Left lung (tissue), 10 donors: ENCODE measurements around the gene DOK7. TPM values are rescaled to one million over a fixed set of nuclear protein-coding genes. Genes with fewer than 3 reads are reported as not detected.
A peak's percentile ranks its signal among the peaks of the same experiment; 100 is the strongest.

Experiments
- ATAC-seq: fragments of 200-7000 bp; cut with Tn5 transposase; one replicate; pipeline ENCODE4 v1.9.1; 2020; ENCODE audit warnings: moderate library complexity
- DNase-seq, 4 donors: peaks; one replicate each; pipeline ENCODE4 v3.0.0-alpha.2; 2013 to 2020
- H3K27ac ChIP-seq, 2 donors: fragments of 200-600 bp; sonication (generic) in 1 of 2; one replicate each; pipeline versions ENCODE4 v1.5.0 to v1.8.0; 2020 to 2021
- H3K27me3 ChIP-seq, 2 donors: fragments of 200-600 bp; sonication (generic) in 1 of 2; one replicate each; pipeline versions ENCODE4 v1.5.0 to v1.8.0; 2020 to 2021
- H3K36me3 ChIP-seq, 2 donors: fragments of 200-600 bp; sonication (generic) in 1 of 2; one replicate each; pipeline versions ENCODE4 v1.5.0 to v1.8.0; 2020 to 2021
- H3K4me1 ChIP-seq, 2 donors: fragments of 200-600 bp; one replicate each; pipeline ENCODE4 v1.8.0; 2021
- H3K4me3 ChIP-seq, 2 donors: fragments of 200-600 bp; sonication (generic) in 1 of 2; one replicate each; pipeline versions ENCODE4 v1.5.0 to v1.8.0; 2020 to 2021; ENCODE audit warnings: mild to moderate bottlenecking in 1 of 2
- H3K9me3 ChIP-seq, 2 donors: fragments of 200-600 bp; sonication (generic) in 1 of 2; one replicate each; pipeline versions ENCODE4 v1.5.0 to v1.8.0; 2020 to 2021
- intact Hi-C, 2 donors: fragments of 100-400 bp; cut with DNase I; formaldehyde crosslinking; loops; one replicate each; pipeline versions ENCODE4 v1.11.2 to v1.14.2; 2022
- polyA plus RNA-seq, 6 donors: library from polyadenylated mRNA; unstranded; fragments of 120-200 nt; gene quantifications; one replicate each; pipeline ENCODE4 v1.2.1, GENCODE V29; 2013; ENCODE audit not compliant: insufficient read length in 6 of 6
- total RNA-seq, 2 donors: library from RNA; stranded (reverse); fragmentation: NEBNext Ultra II Directional; extraction: Animal tissue kit (Norgen Biotek cat#: 25700); gene quantifications; one replicate each; pipeline ENCODE4 v1.2.1, GENCODE V29; 2021
- TF ChIP-seq, protein P1 (sequence below), 2 donors: fragments of 200-600 bp; sonication (generic) in 1 of 2; IDR thresholded peaks; one replicate each; pipeline versions ENCODE4 v1.5.0 to v1.8.0; 2021; ENCODE audit warnings: antibody characterized with exemption in 2 of 2
- donor health status: DM: no; HTN: yes; CAD: no.
- donor health status: DM: no; HTN: no; CAD: no.

The DOK7 gene
- total and polyA plus RNA-seq, 8 donors = 0.28 to 6.3 (median 1.2) TPM

DNA sequence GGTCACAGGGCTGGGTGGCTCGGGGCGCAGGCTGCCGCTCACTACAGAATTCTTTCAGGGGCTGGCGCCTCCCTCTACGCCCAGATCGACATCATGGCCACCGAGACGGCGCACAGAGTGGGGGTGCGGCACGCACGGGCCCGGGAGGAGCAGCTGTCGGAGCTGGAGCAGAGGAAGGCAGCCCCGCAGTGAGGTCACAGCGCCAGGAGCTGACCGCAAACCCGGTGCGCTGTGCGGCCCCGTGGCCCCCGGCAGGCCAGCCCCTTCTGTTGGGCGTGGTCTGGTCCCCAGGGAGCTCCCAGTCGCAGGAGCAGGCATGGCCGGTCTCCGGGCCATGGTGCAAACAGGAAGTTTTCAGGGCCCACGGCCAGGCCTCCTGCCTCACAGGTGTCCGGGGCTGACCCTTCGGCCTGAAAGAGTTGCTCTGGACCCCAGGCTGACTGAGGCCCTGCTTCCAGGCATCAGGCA, 37.6 kb downstream of the DOK7 start:
- no peaks in the 10 kb centered on the region for H3K9me3 ChIP-seq
- H3K27ac ChIP-seq = no peak overlapping the region
- intact Hi-C loops = no loop called here
- no peak overlapping the region for H3K4me3 ChIP-seq
- DNase-seq (no peak), ATAC-seq (no peak)
- TF ChIP-seq, protein P1, sequence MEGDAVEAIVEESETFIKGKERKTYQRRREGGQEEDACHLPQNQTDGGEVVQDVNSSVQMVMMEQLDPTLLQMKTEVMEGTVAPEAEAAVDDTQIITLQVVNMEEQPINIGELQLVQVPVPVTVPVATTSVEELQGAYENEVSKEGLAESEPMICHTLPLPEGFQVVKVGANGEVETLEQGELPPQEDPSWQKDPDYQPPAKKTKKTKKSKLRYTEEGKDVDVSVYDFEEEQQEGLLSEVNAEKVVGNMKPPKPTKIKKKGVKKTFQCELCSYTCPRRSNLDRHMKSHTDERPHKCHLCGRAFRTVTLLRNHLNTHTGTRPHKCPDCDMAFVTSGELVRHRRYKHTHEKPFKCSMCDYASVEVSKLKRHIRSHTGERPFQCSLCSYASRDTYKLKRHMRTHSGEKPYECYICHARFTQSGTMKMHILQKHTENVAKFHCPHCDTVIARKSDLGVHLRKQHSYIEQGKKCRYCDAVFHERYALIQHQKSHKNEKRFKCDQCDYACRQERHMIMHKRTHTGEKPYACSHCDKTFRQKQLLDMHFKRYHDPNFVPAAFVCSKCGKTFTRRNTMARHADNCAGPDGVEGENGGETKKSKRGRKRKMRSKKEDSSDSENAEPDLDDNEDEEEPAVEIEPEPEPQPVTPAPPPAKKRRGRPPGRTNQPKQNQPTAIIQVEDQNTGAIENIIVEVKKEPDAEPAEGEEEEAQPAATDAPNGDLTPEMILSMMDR (IDR thresholded peaks at IDR 0.05) = no peak
- H3K27me3 ChIP-seq = peaks cover 0 to 12% of the 10 kb centered on the region in 2 donors
- H3K36me3 ChIP-seq = peaks cover 0 to 62% of the 10 kb centered on the region in 2 donors
- peaks cover 0 to 7% of the 10 kb centered on the region in 2 donors for H3K4me1 ChIP-seq

DNA sequence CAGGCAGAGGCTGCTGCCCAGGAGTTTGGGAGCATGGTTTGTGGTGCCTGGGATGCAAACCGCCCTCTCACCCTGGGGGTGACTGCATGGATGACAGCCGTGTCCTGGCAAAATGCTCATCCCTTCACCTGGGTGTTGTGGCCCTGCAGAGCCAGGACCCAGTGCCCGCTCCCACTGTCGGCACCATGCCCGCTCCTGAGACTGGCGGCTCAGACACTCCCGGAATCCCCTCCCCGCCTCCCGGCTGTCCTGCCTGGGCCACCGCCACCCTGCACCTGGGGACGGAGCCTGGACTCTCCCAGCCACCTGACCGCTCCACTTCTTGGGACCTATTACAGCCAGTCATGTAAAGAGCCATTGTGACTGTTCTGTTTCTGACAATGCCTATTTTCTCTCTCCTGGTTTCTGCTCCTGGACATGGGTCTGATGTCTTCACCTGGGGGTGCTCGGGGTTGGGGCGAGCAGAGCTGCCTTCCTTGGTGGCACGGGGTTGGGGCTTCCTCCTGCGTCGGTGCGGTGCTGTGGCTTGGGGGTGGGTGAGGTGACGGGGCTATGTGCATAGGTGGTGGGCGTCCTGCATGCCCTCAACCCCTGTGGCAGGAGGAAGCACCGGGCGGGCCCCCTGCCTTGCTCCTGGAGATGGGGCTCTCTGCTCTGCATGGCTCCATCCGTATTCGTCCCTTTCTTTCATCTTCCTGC, 38.2 kb downstream of the DOK7 start:
- Histone ChIP-seq H3K27me3 (peaks cover 0 to 6% of the 10 kb centered on the region in 2 donors), H3K27ac (no peak overlapping the region), H3K4me3 (no peak overlapping the region), H3K9me3 (no peaks in the 10 kb centered on the region), H3K4me1 (peaks cover 0 to 7% of the 10 kb centered on the region in 2 donors), H3K36me3 (peaks cover 0 to 68% of the 10 kb centered on the region in 2 donors)
- TF ChIP-seq, protein P1 (IDR thresholded peaks at IDR 0.05) = no peak
- intact Hi-C loops = no loop called here
- no peak for DNase-seq
- ATAC-seq = no peak

DNA sequence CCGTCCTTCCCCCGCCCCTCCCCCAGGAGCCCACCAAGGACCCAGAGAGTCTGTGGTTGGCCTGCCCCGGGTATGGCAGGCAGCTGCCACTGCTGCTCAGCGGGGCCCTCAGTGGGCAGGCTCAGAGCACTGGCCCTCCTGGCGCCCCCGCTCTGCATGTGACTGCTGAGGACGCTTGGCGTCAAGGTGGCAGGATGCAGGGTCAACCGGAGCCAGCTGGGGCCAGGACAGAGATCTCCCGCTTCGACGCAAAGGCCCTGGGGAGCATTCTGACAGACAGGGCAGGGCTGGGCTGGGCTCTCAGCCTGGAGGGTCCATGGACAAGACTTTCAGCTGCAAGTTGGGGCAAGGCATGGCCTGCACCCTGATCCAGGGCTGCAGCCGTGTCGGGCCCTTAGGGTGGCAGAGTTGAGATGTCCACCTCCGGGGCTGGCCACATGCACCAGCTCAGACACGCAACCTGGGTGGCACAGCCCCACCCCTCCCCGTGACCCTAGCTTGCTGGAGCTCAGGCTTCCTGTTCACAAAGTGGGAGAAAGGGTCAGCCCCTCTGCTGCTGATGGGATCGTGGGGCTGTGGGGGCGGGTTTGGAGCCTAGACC, 38.8 kb downstream of the DOK7 start:
- TF ChIP-seq, protein P1 (IDR thresholded peaks at IDR 0.05) = no peak
- intact Hi-C loops = no loop called here
- DNase-seq (no peak), ATAC-seq (no peak)
- H3K27ac ChIP-seq = no peak overlapping the region
- no peaks in the 10 kb centered on the region for H3K9me3 ChIP-seq
- H3K4me1 ChIP-seq = peaks cover 0 to 7% of the 10 kb centered on the region in 2 donors
- no peaks in the 10 kb centered on the region for H3K27me3 ChIP-seq
- H3K4me3 ChIP-seq = no peak overlapping the region
- H3K36me3 ChIP-seq = peaks cover 0 to 74% of the 10 kb centered on the region in 2 donors

DNA sequence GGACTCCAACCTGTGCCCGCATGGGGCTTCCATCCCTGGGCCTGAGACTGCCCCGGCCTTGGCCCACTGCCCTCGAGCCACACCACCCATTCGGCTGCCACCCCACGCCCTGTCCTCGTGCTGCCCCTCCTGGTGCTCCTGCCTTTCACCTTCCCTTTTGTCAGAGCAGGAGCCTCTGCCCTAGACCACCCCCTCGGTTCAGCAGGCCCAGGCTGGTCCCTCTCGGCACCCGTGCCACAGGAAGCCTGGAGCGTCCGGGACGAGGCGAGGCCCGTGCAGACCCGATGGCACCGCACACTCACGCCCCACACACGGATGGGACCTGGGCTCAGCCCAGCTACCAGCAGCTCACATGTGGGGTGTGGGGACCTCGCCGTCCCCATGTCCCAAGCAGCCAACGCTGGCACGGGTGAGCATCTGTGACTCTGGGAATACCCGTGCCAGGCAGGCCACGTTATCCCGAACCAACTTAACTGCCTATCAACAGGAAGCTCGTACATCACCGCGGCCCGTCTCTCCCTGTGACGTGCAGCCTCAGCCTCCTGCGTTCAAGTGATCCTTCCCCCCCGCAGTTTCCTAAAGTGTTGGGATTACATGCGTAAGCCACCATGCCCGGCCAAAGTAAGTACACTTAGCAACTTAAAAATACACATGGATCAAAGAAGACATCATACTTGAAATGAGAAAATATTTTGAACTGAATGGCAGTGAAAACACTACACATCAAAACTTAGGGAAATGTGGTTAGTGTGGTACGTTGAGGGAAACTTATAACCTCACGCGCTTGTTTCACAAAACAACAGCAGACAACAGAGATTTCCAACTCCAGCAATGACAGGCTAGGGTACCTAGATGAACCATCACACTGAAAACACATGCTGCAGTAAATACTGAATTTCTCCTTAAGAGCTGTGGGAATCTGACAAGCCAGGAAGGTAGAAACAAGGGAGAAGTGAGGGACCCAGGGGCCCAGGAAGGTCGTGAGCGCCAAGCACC, 40.1 kb downstream of the DOK7 start:
- peak; percentile 46 for ATAC-seq
- intact Hi-C loops = no loop called here
- no peaks in the 10 kb centered on the region for H3K9me3 ChIP-seq
- peaks cover 0 to 86% of the 10 kb centered on the region in 2 donors for H3K36me3 ChIP-seq
- H3K4me1 ChIP-seq = peaks cover 0 to 7% of the 10 kb centered on the region in 2 donors
- TF ChIP-seq, protein P1 (IDR thresholded peaks at IDR 0.05) = no peak
- no peaks in the 10 kb centered on the region for H3K27me3 ChIP-seq
- H3K27ac ChIP-seq = no peak overlapping the region
- DNase-seq = no peak
- H3K4me3 ChIP-seq = no peak overlapping the region
